Breast epithelium (tissue), 3 donors: ENCODE measurements around the gene UGT2A2.

Experiments
- CTCF ChIP-seq, 3 donors: fragments of 450-650 bp; IDR thresholded peaks; one replicate each; pipeline ENCODE4 v1.5.1; 2016 to 2017; ENCODE audit warnings: antibody characterized with exemption in 3 of 3, mild to moderate bottlenecking in 3 of 3, moderate library complexity in 3 of 3
- POLR2A ChIP-seq: fragments of 450-650 bp; IDR thresholded peaks from one replicate; pipeline ENCODE4 v1.6.1; 2016; ENCODE audit warnings: antibody characterized with exemption, mild to moderate bottlenecking, moderate library complexity
- POLR2AphosphoS5 ChIP-seq, 3 donors: sonication (generic); formaldehyde crosslinking; IDR thresholded peaks; one replicate each; pipeline ENCODE4 v1.6.1; 2017; ENCODE audit warnings: antibody characterized with exemption in 3 of 3

GRCh38 chr4:69600013-69600412 is 39.4 kb downstream of the UGT2A2 start:
- TF ChIP-seq CTCF (IDR thresholded peaks at IDR 0.05): no peak
- no peak for TF ChIP-seq POLR2AphosphoS5 (IDR thresholded peaks at IDR 0.05)
- no peak for TF ChIP-seq POLR2A
